HG02970 (cell line): ENCODE results near the gene EDN3.
"Not testable (repeated sequence)": the region's sequence is repeated elsewhere in the genome, so short reads cannot be mapped to it uniquely, and the experiment has no call there.

ENCODE experiments used
- ATAC-seq: cut with Tn5 transposase; IDR thresholded peaks from one replicate; pipeline ENCODE4 v1.9.1; 2021; ENCODE audit warnings: mild to moderate bottlenecking, moderate library complexity, moderate number of reproducible peaks; ENCODE audit not compliant: unreplicated experiment, low FRiP score

Gene EDN3

GRCh38 chr20:59334651-59335300 lies 34.4 kb downstream of the EDN3 start:
- no peak for ATAC-seq

DNA sequence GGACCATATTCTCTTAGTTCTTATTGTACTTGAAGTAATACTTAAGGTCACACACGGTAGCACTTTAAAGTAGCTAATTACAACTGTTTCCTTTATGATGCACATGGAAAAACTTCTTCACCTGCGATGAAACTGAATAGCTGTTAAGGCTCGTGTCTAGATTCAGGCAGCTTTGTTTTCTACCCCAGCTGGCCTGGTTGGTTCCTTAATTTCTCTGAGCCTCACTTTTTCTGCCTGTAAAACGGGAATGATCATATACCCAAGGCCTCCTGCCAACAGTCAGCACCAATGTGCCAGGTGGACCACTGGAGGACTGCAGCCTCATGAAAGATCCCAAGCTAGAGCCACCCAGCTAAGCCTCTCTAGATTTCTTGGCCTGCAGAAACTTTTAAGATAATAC lies 35.0 kb downstream of the EDN3 start:
- no peak for ATAC-seq

- no peak for ATAC-seq
Observed at GRCh38 chr20:59336540-59336939, 36.1 kb downstream of the EDN3 start.

GRCh38 chr20:59338444-59338843 lies 38.0 kb downstream of the EDN3 start:
- not testable (repeated sequence) for ATAC-seq

DNA sequence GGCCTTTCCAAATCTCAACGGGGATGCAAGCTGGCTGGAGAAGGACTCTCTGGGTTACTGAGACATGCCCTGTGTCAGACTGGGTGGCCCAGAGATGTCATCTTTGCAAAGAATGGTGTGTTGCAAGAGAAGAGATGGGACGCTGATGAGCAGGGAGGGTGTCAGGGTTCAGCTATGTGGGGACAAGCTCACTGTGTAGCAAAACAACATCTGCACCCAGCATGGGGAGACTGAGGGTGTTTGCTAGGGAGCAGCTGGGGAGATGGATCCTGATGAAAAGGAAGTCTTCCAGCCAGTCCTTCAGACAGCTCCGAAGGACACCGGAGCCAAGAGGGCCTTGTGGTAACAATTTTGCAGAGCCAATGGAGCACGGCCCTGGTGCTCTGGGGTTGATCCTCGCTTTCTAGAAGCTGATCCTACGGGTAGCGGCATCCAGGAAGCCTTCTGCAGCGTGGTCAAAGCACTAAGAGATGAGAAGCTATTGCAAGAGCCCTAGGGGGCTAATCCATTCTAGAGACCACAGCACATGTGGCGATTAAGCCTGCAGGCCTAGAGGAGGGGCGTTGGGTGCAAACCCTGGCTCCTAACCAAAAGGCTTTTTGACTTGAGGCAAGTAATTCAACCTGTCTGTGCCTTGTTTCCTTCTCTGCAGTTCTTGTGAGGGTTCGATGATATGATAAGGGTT lies 39.9 kb downstream of the EDN3 start:
- no peak for ATAC-seq

DNA sequence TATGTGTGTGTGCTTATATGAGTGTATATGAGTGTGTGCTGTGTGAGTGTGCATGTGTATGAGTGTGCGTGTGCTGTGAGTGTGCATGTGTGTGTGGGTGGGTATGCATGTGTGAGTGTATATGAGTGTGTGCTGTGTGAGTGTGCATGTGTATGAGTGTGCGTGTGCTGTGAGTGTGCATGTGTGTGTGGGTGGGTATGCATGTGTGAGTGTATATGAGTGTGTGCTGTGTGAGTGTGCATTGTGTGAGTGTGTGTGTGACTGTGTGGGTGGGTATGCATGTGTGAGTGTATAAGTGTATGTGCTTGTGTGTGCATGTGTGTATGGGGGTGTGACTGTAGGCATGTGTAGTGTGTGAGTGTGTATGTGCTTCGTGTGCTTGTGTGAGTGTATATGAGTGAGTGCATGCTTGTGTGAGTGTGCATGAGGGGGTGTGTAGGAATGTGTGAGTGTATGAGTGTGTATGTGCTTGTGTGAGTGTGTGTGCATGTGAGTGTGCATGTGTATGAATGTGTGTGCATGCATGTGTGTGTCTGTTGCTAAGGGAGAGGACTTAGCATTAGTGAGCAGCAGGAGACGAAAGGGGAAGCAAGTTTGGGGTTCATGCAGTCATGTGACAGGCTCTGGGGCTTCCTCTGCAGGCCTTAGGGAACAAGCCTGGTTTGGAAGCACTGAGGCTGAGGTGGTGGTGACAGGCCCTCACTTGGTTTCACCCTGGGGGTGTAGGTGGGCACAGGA lies 41.0 kb downstream of the EDN3 start:
- ATAC-seq: not testable (repeated sequence)

DNA sequence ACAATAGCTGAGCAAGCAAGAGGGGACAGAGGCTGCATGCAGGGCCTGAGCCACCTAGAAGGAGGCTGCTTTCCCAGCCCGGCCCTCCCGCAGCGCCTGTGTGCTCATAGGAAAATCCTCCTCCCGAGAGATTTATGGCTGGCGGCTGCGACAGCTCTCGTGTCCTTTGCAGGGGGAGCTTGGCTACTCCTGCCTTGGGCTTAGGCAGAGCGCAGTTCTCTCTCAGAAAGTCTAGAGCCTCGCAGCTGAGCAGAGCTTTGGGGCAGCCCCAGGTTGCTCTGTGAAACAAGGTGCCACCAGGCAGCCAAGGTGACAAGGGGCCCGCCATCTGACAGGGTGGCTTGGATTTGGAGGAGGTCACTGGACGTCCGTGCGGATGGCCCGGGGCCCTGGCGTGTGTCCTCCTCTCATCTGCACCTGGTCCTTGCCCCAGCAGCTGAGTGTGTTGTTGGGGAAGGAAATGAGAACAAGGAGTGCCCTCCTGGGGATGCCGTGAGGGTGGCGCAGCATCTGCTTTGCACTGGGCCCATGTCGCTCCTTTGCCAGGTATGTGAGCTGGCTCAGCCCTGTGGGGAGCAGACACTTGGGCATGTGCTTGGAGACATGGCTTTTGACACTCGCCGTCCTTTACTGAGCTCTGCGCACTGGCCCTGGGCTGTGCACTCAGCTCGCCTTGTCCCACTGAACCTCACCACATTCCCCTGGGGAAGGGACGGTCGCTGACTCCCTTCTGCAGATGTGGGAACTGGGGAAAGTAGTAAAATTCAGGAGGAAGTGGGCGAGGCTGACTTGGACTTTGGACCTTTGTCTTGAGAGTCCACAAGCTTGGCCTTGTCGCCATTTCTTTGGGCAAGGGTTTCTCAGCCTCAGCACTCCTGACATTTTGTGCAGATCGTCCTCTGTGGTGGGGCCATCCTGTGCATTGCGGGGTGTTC lies 41.9 kb downstream of the EDN3 start:
- no peak for ATAC-seq

- ATAC-seq: no peak
Observed at GRCh38 chr20:59346061-59346460, 45.6 kb downstream of the EDN3 start.

DNA sequence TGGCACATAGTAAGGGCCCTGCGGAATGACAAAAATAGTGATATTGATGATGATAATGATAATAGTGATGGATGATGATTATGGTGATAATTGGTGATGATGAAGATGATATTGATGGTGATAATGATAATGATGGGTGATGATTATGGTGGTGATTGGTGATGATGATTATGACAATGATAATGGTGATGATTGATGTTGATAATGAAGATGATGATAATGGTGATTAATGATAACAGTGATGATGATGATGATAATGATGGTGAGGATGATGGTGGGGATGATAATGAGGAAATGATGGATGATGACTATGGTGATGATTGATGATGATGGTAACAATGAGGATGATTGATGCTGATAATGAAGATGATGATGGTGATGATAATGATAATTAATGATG lies 48.9 kb downstream of the EDN3 start:
- no peak for ATAC-seq

DNA sequence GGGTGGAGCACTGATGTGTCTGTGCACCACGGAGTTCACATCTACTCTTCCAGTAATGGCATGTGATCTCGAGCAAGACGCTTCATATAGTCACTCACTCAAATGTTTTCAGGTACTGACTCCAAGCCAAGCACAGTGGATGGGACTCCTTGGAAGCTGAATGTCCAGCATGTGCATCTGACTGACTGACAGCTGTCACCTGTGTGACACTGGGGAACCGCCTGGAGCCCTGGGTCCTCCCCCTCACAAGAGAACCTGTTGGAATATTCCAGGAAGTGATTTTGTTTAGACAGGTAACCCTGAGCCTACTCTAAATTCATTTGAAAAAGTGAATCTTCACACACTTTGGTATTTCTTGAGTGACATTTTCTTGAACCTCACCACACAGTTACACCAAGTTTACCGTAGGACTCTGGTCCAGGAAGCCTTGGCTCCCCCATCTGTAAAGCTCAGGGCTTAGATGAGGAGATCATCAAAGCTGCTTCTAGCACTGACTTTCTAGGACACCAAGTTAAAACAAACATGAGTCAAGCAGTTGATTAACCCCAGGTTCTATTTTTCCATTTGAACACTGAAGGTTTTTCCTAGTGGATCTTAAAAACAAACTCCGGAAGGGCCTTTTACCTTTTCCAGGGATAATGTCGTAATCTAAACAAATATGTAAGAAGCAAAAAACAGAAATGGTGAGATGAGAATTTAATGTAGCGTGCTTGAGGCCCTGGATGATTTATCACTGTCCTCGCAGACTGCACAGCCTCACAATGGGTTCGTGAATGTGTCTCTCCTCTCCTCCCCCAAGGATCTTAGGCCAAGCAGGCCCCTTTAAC lies 50.1 kb downstream of the EDN3 start:
- ATAC-seq: no peak

GRCh38 chr20:59351157-59352040 lies 51.0 kb downstream of the EDN3 start:
- ATAC-seq: no peak

GRCh38 chr20:59352541-59352940 lies 52.1 kb downstream of the EDN3 start:
- no peak for ATAC-seq

DNA sequence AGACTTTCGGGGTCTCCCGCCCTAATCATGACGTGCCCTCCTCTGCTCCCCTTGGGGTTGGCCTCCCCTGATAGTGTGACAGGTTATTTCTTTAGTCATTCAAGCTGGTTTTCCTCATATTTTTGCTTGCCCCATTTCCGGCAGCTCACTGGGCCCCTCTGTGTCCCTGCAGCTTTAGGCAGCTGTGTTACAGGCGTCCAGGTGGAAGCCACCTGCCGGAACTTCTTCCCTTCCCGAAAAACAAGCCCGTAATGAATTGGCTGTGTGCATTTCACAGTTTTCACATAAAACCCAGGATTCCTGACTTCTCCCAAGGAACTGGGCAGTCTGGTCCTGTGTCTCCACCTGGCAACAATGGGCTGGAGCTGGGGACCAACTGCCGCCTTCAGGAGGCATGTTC lies 52.6 kb downstream of the EDN3 start:
- no peak for ATAC-seq

DNA sequence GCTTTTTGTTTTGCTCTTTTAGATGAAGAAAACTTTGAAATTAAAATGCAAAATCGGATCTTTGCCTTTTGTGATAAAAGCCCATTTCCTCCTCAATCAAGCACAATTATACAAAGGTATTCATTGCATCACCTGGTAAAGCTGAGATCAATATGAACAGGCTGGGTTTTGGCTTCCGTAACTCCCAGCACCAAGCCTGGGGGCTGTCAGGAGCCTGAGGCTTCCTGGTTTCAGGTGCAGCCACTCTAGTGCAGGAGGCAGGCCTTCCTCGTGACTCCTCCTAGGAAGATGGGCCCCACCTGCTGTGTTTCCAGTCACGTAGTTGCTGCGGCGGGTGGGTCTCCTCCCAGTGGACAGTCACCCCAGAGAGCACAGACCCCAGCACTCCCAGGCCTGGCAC lies 54.0 kb downstream of the EDN3 start:
- no peak for ATAC-seq

- ATAC-seq: no peak
Observed at GRCh38 chr20:59355242-59355641, 54.8 kb downstream of the EDN3 start.

DNA sequence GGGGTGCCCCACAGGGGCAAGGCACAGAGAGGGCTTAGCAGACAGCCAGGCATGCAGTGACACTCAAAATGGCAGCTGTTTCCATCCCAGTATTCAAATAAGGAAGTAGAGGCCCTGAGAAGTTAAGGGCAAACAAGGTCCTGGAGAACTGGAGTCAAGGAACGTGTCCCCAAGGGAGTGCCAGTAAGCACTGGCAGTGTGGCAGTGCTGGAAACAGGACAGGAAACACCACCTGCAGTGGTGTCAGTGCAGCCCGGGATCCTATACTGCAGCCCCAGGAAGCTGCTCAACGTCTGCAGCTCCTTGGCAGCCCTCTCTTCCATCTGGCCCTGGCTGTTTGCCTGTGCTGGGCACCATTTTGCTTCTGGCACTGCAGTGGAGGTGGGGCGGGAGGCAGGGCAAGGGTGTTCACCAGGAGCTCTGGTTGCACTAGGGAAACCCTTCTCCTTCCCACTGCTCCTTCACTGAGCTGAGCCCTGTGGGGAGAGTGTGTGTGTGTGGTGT lies 56.3 kb downstream of the EDN3 start:
- no peak for ATAC-seq

- ATAC-seq: not testable (repeated sequence)
Observed at GRCh38 chr20:59358793-59359192, 58.4 kb downstream of the EDN3 start.

DNA sequence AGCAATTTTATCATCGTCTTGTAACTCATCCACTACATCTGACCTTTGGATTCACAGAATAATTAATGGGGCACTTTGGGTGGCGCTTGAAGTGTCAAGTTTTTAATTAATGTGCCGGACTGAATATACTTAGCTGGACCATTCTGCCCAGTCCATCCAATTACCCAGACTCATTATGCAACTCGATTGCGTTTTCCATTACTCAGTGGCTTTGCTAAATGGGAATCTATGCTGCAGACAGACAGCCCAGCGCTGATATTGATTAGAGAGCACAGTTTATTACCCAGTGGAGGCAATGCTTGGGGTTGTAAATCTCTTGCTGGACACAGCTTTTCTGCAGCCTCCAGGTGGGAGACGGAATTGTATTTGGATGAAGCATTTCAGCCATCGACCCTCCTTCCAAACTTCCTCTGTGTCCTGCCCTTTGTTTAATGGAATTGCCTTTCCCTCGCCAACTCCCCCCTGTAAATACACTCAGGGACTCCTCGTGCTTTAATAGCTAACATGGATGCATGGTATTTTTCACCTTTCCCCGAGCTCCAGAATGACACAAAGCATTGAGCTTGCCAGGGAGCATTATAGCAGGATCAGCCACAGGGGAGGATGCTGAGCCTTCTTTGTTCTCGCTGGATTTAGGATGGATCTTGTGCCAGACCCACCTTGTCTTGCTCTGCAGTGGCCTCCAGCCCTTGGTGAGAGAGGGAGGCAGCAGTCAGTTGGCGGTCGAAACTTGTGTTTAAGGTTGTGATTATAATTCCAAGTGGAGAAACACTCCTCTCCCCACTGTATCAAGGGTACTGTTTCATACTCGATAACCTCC lies 59.7 kb downstream of the EDN3 start:
- no peak for ATAC-seq
